ENCODE measurements around the gene CLIC6. TPM values are rescaled to one million over a fixed set of nuclear protein-coding genes. Genes with fewer than 3 reads are reported as not detected.
"Not testable (repeated sequence)": the region's sequence is repeated elsewhere in the genome, so short reads cannot be mapped to it uniquely, and the experiment has no call there.

CLIC6 gene
- total RNA-seq, 4 donors from 2014 or later, result 0.49 to 3.0 (median 1.1) TPM

GRCh38 chr21:34707876-34708325 is 39.1 kb downstream of the CLIC6 start:
- Histone ChIP-seq H3K4me1 (no peaks in the 10 kb centered on the region), H3K27ac (no peak overlapping the region), H3K36me3 (no peaks in the 10 kb centered on the region), H3K4me3 (no peak overlapping the region), H3K27me3 (no peaks in the 10 kb centered on the region), H3K9me3 (no peaks in the 10 kb centered on the region)
- in situ Hi-C loops (cut with MboI; ENCODE audit: low sequenced_read_pairs in 4 of 4), result no loop called here
- intact Hi-C loops (cut with DNase I; ENCODE audit: low total_unique reads), result no loop called here
- DNase-seq (no peak), ATAC-seq (no peak)
- TF ChIP-seq POLR2A (IDR thresholded peaks at IDR 0.05), result no peak
- no peak for TF ChIP-seq CTCF (IDR thresholded peaks at IDR 0.05 in 4 of 5, conservative IDR thresholded peaks at IDR 0.05 in 1 of 5)

GRCh38 chr21:34713621-34714020 is 44.8 kb downstream of the CLIC6 start:
- DNase-seq (no peak), ATAC-seq (no peak)
- no peak overlapping the region for H3K4me3 ChIP-seq
- H3K27me3 ChIP-seq, result no peaks in the 10 kb centered on the region
- TF ChIP-seq CTCF (IDR thresholded peaks at IDR 0.05 in 4 of 5, conservative IDR thresholded peaks at IDR 0.05 in 1 of 5), result no peak
- no peak for TF ChIP-seq POLR2A (IDR thresholded peaks at IDR 0.05)
- H3K9me3 ChIP-seq, result no peaks in the 10 kb centered on the region
- no peaks in the 10 kb centered on the region for H3K36me3 ChIP-seq
- intact Hi-C loops (cut with DNase I; ENCODE audit: low total_unique reads), result no loop called here
- no peaks in the 10 kb centered on the region for H3K4me1 ChIP-seq
- in situ Hi-C loops (cut with MboI; ENCODE audit: low sequenced_read_pairs in 4 of 4), result no loop called here
- no peak overlapping the region for H3K27ac ChIP-seq

GRCh38 chr21:34715518-34715917 is 46.7 kb downstream of the CLIC6 start:
- ATAC-seq (no peak), DNase-seq (no peak)
- intact Hi-C loops (cut with DNase I; ENCODE audit: low total_unique reads), result no loop called here
- in situ Hi-C loops (cut with MboI; ENCODE audit: low sequenced_read_pairs in 4 of 4), result no loop called here
- no peaks in the 10 kb centered on the region for H3K27me3 ChIP-seq
- H3K27ac ChIP-seq, result no peak overlapping the region
- H3K4me1 ChIP-seq, result no peaks in the 10 kb centered on the region
- H3K4me3 ChIP-seq, result no peak overlapping the region
- no peaks in the 10 kb centered on the region for H3K36me3 ChIP-seq
- no peaks in the 10 kb centered on the region for H3K9me3 ChIP-seq
- TF ChIP-seq POLR2A (IDR thresholded peaks at IDR 0.05) (no peak), CTCF (IDR thresholded peaks at IDR 0.05 in 4 of 5, conservative IDR thresholded peaks at IDR 0.05 in 1 of 5) (no peak)

DNA sequence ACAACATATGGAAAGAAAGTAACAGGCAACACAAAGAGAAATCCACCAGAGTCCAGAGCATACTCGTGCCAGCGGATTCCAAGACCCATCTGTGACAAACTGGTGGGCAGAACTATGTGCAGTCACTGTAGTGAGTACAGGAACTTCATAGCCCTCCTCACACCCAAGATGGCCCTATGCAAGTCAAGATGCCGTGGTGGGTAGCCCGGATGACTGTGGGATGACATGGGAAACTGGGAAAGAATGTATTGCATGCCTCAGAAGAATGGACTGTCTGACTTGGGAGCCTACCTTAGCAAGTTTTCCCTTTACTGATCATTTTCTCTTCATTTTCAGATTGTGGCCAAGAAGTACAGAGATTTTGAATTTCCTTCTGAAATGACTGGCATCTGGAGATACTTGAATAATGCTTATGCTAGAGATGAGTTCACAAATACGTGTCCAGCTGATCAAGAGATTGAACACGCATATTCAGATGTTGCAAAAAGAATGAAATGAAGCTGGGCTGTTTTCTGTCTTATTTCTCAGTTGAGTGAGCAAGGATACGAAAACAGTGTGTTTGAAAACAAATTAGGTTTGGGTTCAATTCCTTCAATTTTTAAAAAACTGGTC is 47.3 kb downstream of the CLIC6 start:
- no peaks in the 10 kb centered on the region for H3K36me3 ChIP-seq
- ATAC-seq (no peak), DNase-seq (no peak)
- in situ Hi-C loops (cut with MboI; ENCODE audit: low sequenced_read_pairs in 4 of 4), result no loop called here
- H3K9me3 ChIP-seq, result no peaks in the 10 kb centered on the region
- H3K4me1 ChIP-seq, result no peaks in the 10 kb centered on the region
- no peaks in the 10 kb centered on the region for H3K27me3 ChIP-seq
- H3K4me3 ChIP-seq, result no peak overlapping the region
- no peak overlapping the region for H3K27ac ChIP-seq
- TF ChIP-seq CTCF (IDR thresholded peaks at IDR 0.05 in 4 of 5, conservative IDR thresholded peaks at IDR 0.05 in 1 of 5) (no peak), POLR2A (IDR thresholded peaks at IDR 0.05) (no peak)
- intact Hi-C loops (cut with DNase I; ENCODE audit: low total_unique reads), result no loop called here

- H3K4me3 ChIP-seq; DNase-seq; in situ Hi-C loops (cut with MboI; ENCODE audit: low sequenced_read_pairs in 4 of 4); H3K27me3 ChIP-seq; H3K36me3 ChIP-seq; H3K4me1 ChIP-seq; H3K27ac ChIP-seq; H3K9me3 ChIP-seq; ATAC-seq; intact Hi-C loops (cut with DNase I; ENCODE audit: low total_unique reads): not testable (repeated sequence)
Observed at GRCh38 chr21:34718529-34718928, 49.7 kb downstream of the CLIC6 start.

All from gastrocnemius medialis (tissue), 4 donors.